Ovary (tissue), 9 donors: Measurements from ENCODE around the gene RAB17. TPM values are rescaled to one million over a fixed set of nuclear protein-coding genes. Genes with fewer than 3 reads are reported as not detected.

ENCODE experiments used
- DNase-seq, 5 donors: peaks; one replicate each; pipeline ENCODE4 v3.0.0-alpha.2; 2019 to 2020
- H3K27ac ChIP-seq, 2 donors: fragments of 200-600 bp; one replicate each; pipeline versions ENCODE4 v1.5.1 to v1.8.0; 2019 to 2022
- H3K27me3 ChIP-seq: fragments of 200-600 bp; one replicate; pipeline ENCODE4 v1.8.0; 2022
- H3K36me3 ChIP-seq: fragments of 200-600 bp; sonication (generic); one replicate; pipeline ENCODE4 v1.5.1; 2019
- H3K4me1 ChIP-seq: one replicate; pipeline ENCODE4 v1.8.1; 2013; ENCODE audit warnings: mild to moderate bottlenecking, moderate library complexity; ENCODE audit not compliant: insufficient read depth
- H3K4me3 ChIP-seq: fragments of 200-600 bp; sonication (generic); one replicate; pipeline ENCODE4 v1.5.1; 2017
- H3K9me3 ChIP-seq, 2 donors: fragments of 200-600 bp in 1 of 2; sonication (generic) in 1 of 2; one replicate each; pipeline versions ENCODE4 v1.5.1 to v1.8.1; 2013 to 2019; ENCODE audit warnings: mild to moderate bottlenecking in 1 of 2, moderate library complexity in 1 of 2
- EP300 ChIP-seq: sonication (generic); formaldehyde crosslinking; IDR thresholded peaks from one replicate; pipeline ENCODE4 v1.6.1; 2017; ENCODE audit warnings: antibody characterized with exemption
- POLR2A ChIP-seq: fragments of 450-650 bp; IDR thresholded peaks from one replicate; pipeline ENCODE4 v1.6.1; 2017; ENCODE audit warnings: antibody characterized with exemption, mild to moderate bottlenecking, moderate library complexity
- WGBS, 3 donors: extraction: QIAGEN DNeasy Blood & Tissue Kit in 1 of 3; methylation state at CpG; one replicate each; pipeline versions ENCODE4 v1.1.5 to v1.1.7; 2013 to 2017; 5-methylcytosine and 5-hydroxymethylcytosine counted together
- intact Hi-C, 4 donors: fragments of 100-400 bp; cut with DNase I; formaldehyde crosslinking; loops; one replicate each; pipeline versions ENCODE4 v1.11.0 to v1.15.1; 2022 to 2023
- polyA plus RNA-seq, 2 donors: library from polyadenylated mRNA; stranded (reverse); fragments of 200-250 nt in 1 of 2; fragments of 350-450 nt in 1 of 2; fragmentation: Illumina TruSeq in 1 of 2; extraction: RNeasy Lipid Tissue Mini Kit (QIAGEN cat#74804) in 1 of 2; gene quantifications; one replicate each; pipeline ENCODE4 v1.2.3, GENCODE V29; 2013 to 2014
- total RNA-seq, 7 donors: library from RNA; depleted of rRNA in 2 of 7; stranded (reverse); fragments of >200 nt in 2 of 7; fragmentation: NEBNext Ultra II Directional in 3 of 7; extraction: Animal tissue kit (Norgen Biotek cat#: 25700) in 3 of 7; gene quantifications; one replicate each; pipeline versions ENCODE4 v1.1.0 to v1.2.4, GENCODE V29; 2016 to 2023
- TF ChIP-seq, protein P1 (sequence below), 3 donors: fragments of 450-650 bp in 2 of 3; fragments of 200-600 bp in 1 of 3; IDR thresholded peaks; one replicate each; pipeline versions ENCODE4 v1.5.1 to v1.8.0; 2016 to 2022; ENCODE audit warnings: antibody characterized with exemption in 3 of 3, mild to moderate bottlenecking in 1 of 3
- donor health status: DM: no; HTN: no; CAD: no; lungs with moderate emphysema.
- donor health status: DM: no; HTN: no; CAD: no.
- donor health status: Bipolar disorder and iron deficiency.
- donor health status: DM: yes; HTN: yes; CAD: no.
- donor health status: DM: no; HTN: no; CAD: no.
- donor health status: DM: yes; HTN: yes; CAD: no.

Gene RAB17
- total and polyA plus RNA-seq, 9 donors = 0.38 to 19.3 (median 4.3) TPM

DNA sequence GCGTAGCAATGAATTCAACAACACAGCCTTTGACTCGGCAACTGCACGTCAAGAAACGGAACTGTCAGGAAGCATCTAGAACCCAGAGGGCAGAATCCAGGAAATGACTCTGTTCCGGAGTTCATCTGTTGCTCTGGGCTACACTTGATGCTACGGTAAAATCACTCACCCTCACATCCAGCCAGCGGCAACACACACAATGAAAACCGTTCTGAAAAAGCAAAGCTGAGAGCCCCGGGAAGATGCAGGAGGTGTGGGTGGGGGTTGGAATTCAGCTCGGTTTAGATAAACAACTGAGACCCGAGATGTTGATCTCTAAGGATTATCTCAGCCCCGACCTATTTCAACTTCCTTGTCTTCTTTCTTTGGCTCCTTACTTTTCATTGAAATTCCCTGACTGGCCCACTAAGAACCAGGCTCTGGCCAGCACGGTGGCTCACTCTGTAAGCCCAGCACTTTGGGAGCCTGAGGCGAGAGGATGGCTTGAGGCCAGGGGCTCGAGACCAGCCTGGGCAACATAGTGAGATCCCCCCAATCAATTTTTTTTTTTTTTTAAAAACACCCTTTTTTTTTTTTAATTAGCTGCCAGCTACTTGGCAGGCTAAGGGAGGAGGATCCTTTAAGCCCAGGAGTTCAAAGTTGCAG, 13.3 kb upstream of the RAB17 start:
- no peak overlapping the region for H3K27ac ChIP-seq
- no peak for DNase-seq
- no peaks in the 10 kb centered on the region for H3K4me1 ChIP-seq
- WGBS, 3 donors = 54 to 64% (median 61%) methylated on average over 15 of the region's 15 CpGs
- TF ChIP-seq EP300 (no peak), POLR2A (no peak)
- TF ChIP-seq, protein P1, sequence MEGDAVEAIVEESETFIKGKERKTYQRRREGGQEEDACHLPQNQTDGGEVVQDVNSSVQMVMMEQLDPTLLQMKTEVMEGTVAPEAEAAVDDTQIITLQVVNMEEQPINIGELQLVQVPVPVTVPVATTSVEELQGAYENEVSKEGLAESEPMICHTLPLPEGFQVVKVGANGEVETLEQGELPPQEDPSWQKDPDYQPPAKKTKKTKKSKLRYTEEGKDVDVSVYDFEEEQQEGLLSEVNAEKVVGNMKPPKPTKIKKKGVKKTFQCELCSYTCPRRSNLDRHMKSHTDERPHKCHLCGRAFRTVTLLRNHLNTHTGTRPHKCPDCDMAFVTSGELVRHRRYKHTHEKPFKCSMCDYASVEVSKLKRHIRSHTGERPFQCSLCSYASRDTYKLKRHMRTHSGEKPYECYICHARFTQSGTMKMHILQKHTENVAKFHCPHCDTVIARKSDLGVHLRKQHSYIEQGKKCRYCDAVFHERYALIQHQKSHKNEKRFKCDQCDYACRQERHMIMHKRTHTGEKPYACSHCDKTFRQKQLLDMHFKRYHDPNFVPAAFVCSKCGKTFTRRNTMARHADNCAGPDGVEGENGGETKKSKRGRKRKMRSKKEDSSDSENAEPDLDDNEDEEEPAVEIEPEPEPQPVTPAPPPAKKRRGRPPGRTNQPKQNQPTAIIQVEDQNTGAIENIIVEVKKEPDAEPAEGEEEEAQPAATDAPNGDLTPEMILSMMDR (IDR thresholded peaks at IDR 0.05) = no peak
- intact Hi-C loops = loop anchor here in 1 of 4 donors (5.0 kb wide), 1 partner anchor 138 kb away; no protein-coding TSS in a partner anchor
- H3K27me3 ChIP-seq = no peaks in the 10 kb centered on the region
- H3K4me3 ChIP-seq = no peak overlapping the region
- H3K36me3 ChIP-seq = no peaks in the 10 kb centered on the region
- no peaks in the 10 kb centered on the region for H3K9me3 ChIP-seq

DNA sequence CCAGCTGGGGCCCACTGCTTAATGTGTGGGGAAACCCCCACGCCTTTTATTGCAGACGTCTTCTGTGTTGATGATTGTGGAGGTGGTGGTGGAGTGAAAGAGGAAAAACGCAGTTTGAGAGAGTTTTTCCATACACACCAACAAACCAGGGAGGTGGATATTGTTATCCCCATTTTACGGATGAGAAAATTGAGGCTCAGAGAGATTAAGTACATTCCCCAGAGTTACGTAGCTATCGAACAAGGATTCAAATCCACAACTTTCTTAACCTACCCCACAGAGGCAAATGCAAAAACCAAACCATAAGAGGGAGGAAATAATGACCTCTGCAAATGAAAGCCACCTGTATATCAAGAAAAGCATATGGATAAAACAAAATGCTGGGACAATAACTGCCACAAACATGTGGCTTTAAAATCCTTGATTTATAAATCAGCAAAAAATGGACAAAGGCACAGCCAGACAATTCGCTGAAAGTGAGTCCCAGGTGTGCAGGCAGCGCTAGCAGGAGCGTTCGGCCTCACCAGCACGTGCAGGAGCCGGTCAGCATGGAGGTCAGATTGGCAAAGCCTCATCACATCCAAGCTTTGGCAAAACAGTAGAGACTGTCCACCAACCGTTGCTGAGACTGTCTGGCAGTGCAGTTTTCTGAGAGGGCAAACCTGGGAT, 12.6 kb upstream of the RAB17 start:
- Histone ChIP-seq H3K36me3 (no peaks in the 10 kb centered on the region), H3K27me3 (no peaks in the 10 kb centered on the region), H3K27ac (no peak overlapping the region), H3K4me1 (no peaks in the 10 kb centered on the region), H3K4me3 (no peak overlapping the region), H3K9me3 (no peaks in the 10 kb centered on the region)
- WGBS, 3 donors = 83 to 90% (median 87%) methylated on average over 13 of the region's 13 CpGs
- intact Hi-C loops = loop anchor here in 1 of 4 donors (5.0 kb wide), 1 partner anchor 139 kb away; no protein-coding TSS in a partner anchor
- DNase-seq = peak in 1 of 5 donors; percentile 9
- TF ChIP-seq EP300 = no peak
- no peak for TF ChIP-seq POLR2A

DNA sequence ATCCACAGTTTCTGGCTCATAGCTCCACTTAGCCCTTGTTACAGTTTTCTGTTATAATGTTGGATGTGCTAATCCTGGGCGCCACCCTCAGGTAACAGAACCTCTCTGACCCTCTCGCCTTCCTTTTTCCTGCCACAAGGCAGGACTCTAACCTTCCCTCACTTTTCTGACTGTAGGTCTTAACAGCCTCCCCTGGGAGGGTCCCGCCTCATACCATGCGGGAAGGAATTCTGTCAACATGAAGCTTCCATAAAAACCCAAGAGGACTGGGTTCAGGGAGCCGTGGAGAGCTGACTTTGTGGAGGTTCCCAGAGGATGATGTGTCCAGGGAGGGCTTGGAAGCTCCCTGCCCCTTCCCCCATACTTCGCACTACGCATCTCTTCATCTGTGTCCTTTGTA, 11.9 kb upstream of the RAB17 start:
- no peak for TF ChIP-seq EP300
- TF ChIP-seq, protein P1 (IDR thresholded peaks at IDR 0.05) = no peak
- TF ChIP-seq POLR2A = no peak
- no peaks in the 10 kb centered on the region for H3K9me3 ChIP-seq
- intact Hi-C loops = loop anchor here in 1 of 4 donors (5.0 kb wide), 1 partner anchor 140 kb away; no protein-coding TSS in a partner anchor
- H3K4me3 ChIP-seq = no peak overlapping the region
- H3K27ac ChIP-seq = no peak overlapping the region
- H3K27me3 ChIP-seq = no peaks in the 10 kb centered on the region
- H3K4me1 ChIP-seq = no peaks in the 10 kb centered on the region
- WGBS, 3 donors = 87 to 90% (median 88%) methylated on average over 7 of the region's 7 CpGs
- no peaks in the 10 kb centered on the region for H3K36me3 ChIP-seq
- no peak for DNase-seq

DNA sequence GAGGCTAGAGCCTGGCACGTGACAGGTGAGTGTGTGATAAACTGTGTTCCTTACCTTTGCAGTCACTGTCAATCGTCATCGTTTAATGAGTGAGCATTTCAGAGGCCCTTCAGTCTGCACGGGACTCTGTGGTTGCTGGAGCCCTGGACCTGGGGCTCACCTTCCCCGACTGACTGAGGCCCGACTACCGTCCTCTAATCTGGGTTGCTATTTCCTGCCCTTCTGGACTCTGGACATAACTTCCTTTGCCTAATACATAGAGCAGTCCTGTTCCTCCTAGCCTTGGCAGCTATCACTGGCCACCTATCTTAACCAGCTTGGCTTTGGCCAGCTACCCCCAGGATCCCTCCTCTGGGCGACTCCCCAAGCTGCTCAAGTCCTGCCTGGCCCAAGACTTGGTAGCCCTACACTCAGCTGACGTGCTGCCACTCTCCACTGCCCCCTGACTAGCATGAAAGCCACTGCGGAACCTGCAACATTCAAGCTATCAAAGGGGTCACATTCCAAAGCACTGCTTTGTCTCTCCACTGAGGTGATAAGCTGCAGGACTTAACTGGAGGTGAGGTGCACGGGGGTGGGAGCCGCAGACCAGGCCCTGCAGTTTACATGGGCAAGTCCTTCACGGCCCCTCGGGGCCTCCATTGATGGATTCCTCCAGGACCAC, 11.1 kb upstream of the RAB17 start:
- DNase-seq = peak in 2 of 5 donors; percentile 13 to 20
- WGBS, 3 donors = 93 to 94% (median 93%) methylated on average over 14 of the region's 14 CpGs
- Histone ChIP-seq H3K9me3 (no peaks in the 10 kb centered on the region), H3K36me3 (no peaks in the 10 kb centered on the region), H3K27me3 (no peaks in the 10 kb centered on the region), H3K27ac (no peak overlapping the region), H3K4me1 (no peaks in the 10 kb centered on the region), H3K4me3 (no peak overlapping the region)
- intact Hi-C loops = loop anchor here in 1 of 4 donors (5.0 kb wide), 1 partner anchor 141 kb away; no protein-coding TSS in a partner anchor
- TF ChIP-seq POLR2A (no peak), EP300 (no peak)
- TF ChIP-seq, protein P1 (IDR thresholded peaks at IDR 0.05) = no peak
